GDM1 (cell line): ENCODE results near the gene IFT74.

ENCODE experiments used
- DNase-seq: peaks from one replicate; lab custom pipeline; 2025; lab: John Stamatoyannopoulos, UW

Gene IFT74

GRCh38 chr9:26955921-26956859 is at the start of gene IFT74:
TSS of gene IFT74 (plus strand) at chr9:26956412. CDS start at chr9:26961968, 5,556 bp downstream.
- peak; percentile 94 for DNase-seq

GRCh38 chr9:26913138-26913668 is 43.0 kb upstream of the IFT74 start:
- DNase-seq: no peak

- DNase-seq: no peak
Measured at GRCh38 chr9:26919698-26920097, 36.5 kb upstream of the IFT74 start.

- DNase-seq: no peak
Measured at GRCh38 chr9:26925609-26926008, 30.6 kb upstream of the IFT74 start.

- DNase-seq: no peak
Measured at GRCh38 chr9:26928902-26929495, 27.2 kb upstream of the IFT74 start.

- no peak for DNase-seq
Measured at GRCh38 chr9:26935847-26936246, 20.4 kb upstream of the IFT74 start.

- DNase-seq: no peak
Measured at GRCh38 chr9:26937816-26938371, 18.3 kb upstream of the IFT74 start.

- no peak for DNase-seq
Measured at GRCh38 chr9:26939955-26940711, 16.1 kb upstream of the IFT74 start.

- DNase-seq: no peak
Measured at GRCh38 chr9:26940779-26941178, 15.4 kb upstream of the IFT74 start.

GRCh38 chr9:26945591-26945990 is 10.6 kb upstream of the IFT74 start:
- no peak for DNase-seq

GRCh38 chr9:26946753-26947727 is 9.2 kb upstream of the IFT74 start, which contains the start of gene PLAA:
TSS of gene PLAA (minus strand) at chr9:26947242. CDS start at chr9:26947045, 197 bp downstream.
- DNase-seq: peak; percentile 84

GRCh38 chr9:26947736-26948135 is 8.5 kb upstream of the IFT74 start:
- no peak for DNase-seq

- no peak for DNase-seq
Measured at GRCh38 chr9:26949637-26950069, 6.6 kb upstream of the IFT74 start.

GRCh38 chr9:26950521-26950920 is 5.7 kb upstream of the IFT74 start:
- DNase-seq: no peak

- DNase-seq: no peak
Measured at GRCh38 chr9:26951794-26952193, 4.4 kb upstream of the IFT74 start.

- DNase-seq: peak; percentile 62
Measured at GRCh38 chr9:26954050-26954508, 2.1 kb upstream of the IFT74 start.

GRCh38 chr9:26955222-26955903 is 849 bp upstream of the IFT74 start:
- peak; percentile 49 for DNase-seq

GRCh38 chr9:26956860-26957233 is 635 bp downstream of the IFT74 start:
- DNase-seq: no peak

GRCh38 chr9:26971721-26972120 is 15.5 kb downstream of the IFT74 start:
- DNase-seq: no peak

- DNase-seq: no peak
Measured at GRCh38 chr9:26973989-26974388, 17.8 kb downstream of the IFT74 start.
